Hepatocyte (in vitro differentiated cells): ENCODE results near the gene RRP15. TPM values are rescaled to one million over a fixed set of nuclear protein-coding genes. Genes with fewer than 3 reads are reported as not detected.

ENCODE experiments used
- DNase-seq: peaks from one replicate; pipeline ENCODE4 v3.0.0-alpha.2; 2016; ENCODE audit warnings: low spot score
- H2AFZ ChIP-seq: fragments of 200-600 bp; sonication (generic); 2 replicates; pipeline ENCODE4 v1.6.0; 2016; ENCODE audit warnings: antibody characterized with exemption, mild to moderate bottlenecking
- H3K27ac ChIP-seq: fragments of 200-600 bp; sonication (generic); 2 replicates; pipeline ENCODE4 v1.5.1; 2016; ENCODE audit warnings: mild to moderate bottlenecking
- H3K27me3 ChIP-seq: fragments of 200-600 bp; sonication (generic); 2 replicates; pipeline ENCODE4 v1.6.1; 2016
- H3K36me3 ChIP-seq: fragments of 200-600 bp; sonication (generic); replicated peaks from 2 replicates; pipeline ENCODE4 v1.5.1; 2016; ENCODE audit warnings: low read depth; ENCODE audit not compliant: insufficient read depth
- H3K4me1 ChIP-seq: fragments of 200-600 bp; sonication (generic); 2 replicates; pipeline ENCODE4 v1.5.1; 2016; ENCODE audit warnings: mild to moderate bottlenecking, moderate library complexity; ENCODE audit not compliant: insufficient read depth
- H3K4me2 ChIP-seq: fragments of 200-600 bp; sonication (generic); 2 replicates; pipeline ENCODE4 v1.6.0; 2016
- H3K4me3 ChIP-seq: fragments of 200-600 bp; sonication (generic); 2 replicates; pipeline ENCODE4 v1.5.1; 2016; ENCODE audit warnings: mild to moderate bottlenecking
- H3K79me2 ChIP-seq: fragments of 200-600 bp; sonication (generic); 2 replicates; pipeline ENCODE4 v1.6.0; 2017; ENCODE audit warnings: mild to moderate bottlenecking
- H3K9me2 ChIP-seq: fragments of 200-600 bp; sonication (generic); replicated peaks from 2 replicates; pipeline ENCODE4 v1.6.0; 2017; ENCODE audit warnings: mild to moderate bottlenecking; ENCODE audit not compliant: insufficient read depth
- H3K9me3 ChIP-seq: fragments of 200-600 bp; sonication (generic); 2 replicates; pipeline ENCODE4 v1.5.1; 2016; ENCODE audit warnings: low read depth, mild to moderate bottlenecking
- H4K20me1 ChIP-seq: fragments of 200-600 bp; sonication (generic); 2 replicates; pipeline ENCODE4 v1.6.0; 2016; ENCODE audit warnings: mild to moderate bottlenecking; ENCODE audit not compliant: insufficient read depth, poor library complexity, severe bottlenecking
- CTCF ChIP-seq: fragments of 200-600 bp; sonication (generic); IDR thresholded peaks from 2 replicates; pipeline ENCODE4 v1.5.1; 2016; ENCODE audit warnings: antibody characterized with exemption, mild to moderate bottlenecking; ENCODE audit not compliant: poor library complexity
- EZH2 ChIP-seq: fragments of 200-600 bp; sonication (generic); IDR thresholded peaks from 2 replicates; pipeline ENCODE4 v1.6.1; 2016; ENCODE audit warnings: antibody characterized with exemption, mild to moderate bottlenecking, borderline replicate concordance
- EZH2phosphoT487 ChIP-seq: fragments of 200-600 bp; sonication (generic); IDR thresholded peaks from one replicate; pipeline ENCODE4 v1.6.1; 2018; ENCODE audit warnings: antibody characterized with exemption, mild to moderate bottlenecking, low read depth, moderate library complexity; ENCODE audit not compliant: unreplicated experiment, severe bottlenecking
- WGBS: methylation state at CpG from one replicate; pipeline ENCODE4 v1.1.6; 2016; ENCODE audit warnings: low lambda C conversion rate; ENCODE audit errors: missing lambda C conversion rate; 5-methylcytosine and 5-hydroxymethylcytosine counted together
- polyA plus RNA-seq: library from polyadenylated mRNA; unstranded; fragments of >200 nt; fragmentation: Nextera tagmentation; extraction: Ambion mirVana; gene quantifications from 2 replicates; pipeline ENCODE4 v1.2.1, GENCODE V29; 2016
- total RNA-seq: library from RNA; depleted of rRNA; stranded (reverse); fragments of >200 nt; gene quantifications from 2 replicates; pipeline ENCODE4 v1.2.3, GENCODE V29; 2014

The RRP15 gene
- total and polyA plus RNA-seq, 2 experiments from 2014 or later, result 6.7 to 9.0 TPM

GRCh38 chr1:218302155-218302554 is 17.1 kb downstream of the RRP15 start:
- Histone ChIP-seq H2AFZ (no peak overlapping the region), H3K4me3 (no peak overlapping the region), H3K9me3 (no peaks in the 10 kb centered on the region), H3K36me3 (no peaks in the 10 kb centered on the region), H4K20me1 (no peaks in the 10 kb centered on the region), H3K4me1 (no peaks in the 10 kb centered on the region), H3K4me2 (peak overlapping the region; percentile 21), H3K9me2 (no peaks in the 10 kb centered on the region), H3K27ac (no peak overlapping the region), H3K27me3 (no peaks in the 10 kb centered on the region), H3K79me2 (peaks cover 20% of the 10 kb centered on the region)
- 77% methylated on average over 3 of the region's 3 CpGs for WGBS
- TF ChIP-seq EZH2phosphoT487 (no peak), EZH2 (no peak), CTCF (no peak)
- no peak for DNase-seq

GRCh38 chr1:218303176-218303879 is 18.2 kb downstream of the RRP15 start:
- Histone ChIP-seq H2AFZ (no peak overlapping the region), H3K79me2 (peaks cover 20% of the 10 kb centered on the region), H3K27me3 (no peaks in the 10 kb centered on the region), H3K4me2 (peak overlapping the region; percentile 21), H3K9me2 (no peaks in the 10 kb centered on the region), H3K9me3 (no peaks in the 10 kb centered on the region), H3K36me3 (no peaks in the 10 kb centered on the region), H3K4me3 (no peak overlapping the region), H3K4me1 (no peaks in the 10 kb centered on the region), H3K27ac (no peak overlapping the region), H4K20me1 (no peaks in the 10 kb centered on the region)
- TF ChIP-seq EZH2phosphoT487, result no peak
- no peak for TF ChIP-seq CTCF
- TF ChIP-seq EZH2, result no peak
- no peak for DNase-seq

GRCh38 chr1:218304281-218305039 is 19.4 kb downstream of the RRP15 start:
- Histone ChIP-seq H3K27ac (no peak overlapping the region), H3K4me1 (no peaks in the 10 kb centered on the region), H3K27me3 (no peaks in the 10 kb centered on the region), H3K36me3 (no peaks in the 10 kb centered on the region), H4K20me1 (no peaks in the 10 kb centered on the region), H3K9me3 (no peaks in the 10 kb centered on the region), H3K9me2 (no peaks in the 10 kb centered on the region), H3K79me2 (peaks cover 17% of the 10 kb centered on the region), H2AFZ (no peak overlapping the region), H3K4me3 (no peak overlapping the region), H3K4me2 (peak overlapping the region; percentile 16)
- no peak for DNase-seq
- WGBS, result 51% methylated on average over 8 of the region's 8 CpGs
- TF ChIP-seq CTCF (no peak), EZH2 (no peak), EZH2phosphoT487 (no peak)
